C4-2B (cell line): ENCODE measurements around the gene TTC16.

Source experiments
- CTCF ChIP-seq: fragments of 450-650 bp; conservative IDR thresholded peaks from 2 replicates; pipeline ENCODE4 v1.5.1; 2017; ENCODE audit warnings: mild to moderate bottlenecking
- ZFX ChIP-seq: fragments of 450-650 bp; IDR thresholded peaks from 2 replicates; pipeline ENCODE4 v1.6.1; 2017

DNA sequence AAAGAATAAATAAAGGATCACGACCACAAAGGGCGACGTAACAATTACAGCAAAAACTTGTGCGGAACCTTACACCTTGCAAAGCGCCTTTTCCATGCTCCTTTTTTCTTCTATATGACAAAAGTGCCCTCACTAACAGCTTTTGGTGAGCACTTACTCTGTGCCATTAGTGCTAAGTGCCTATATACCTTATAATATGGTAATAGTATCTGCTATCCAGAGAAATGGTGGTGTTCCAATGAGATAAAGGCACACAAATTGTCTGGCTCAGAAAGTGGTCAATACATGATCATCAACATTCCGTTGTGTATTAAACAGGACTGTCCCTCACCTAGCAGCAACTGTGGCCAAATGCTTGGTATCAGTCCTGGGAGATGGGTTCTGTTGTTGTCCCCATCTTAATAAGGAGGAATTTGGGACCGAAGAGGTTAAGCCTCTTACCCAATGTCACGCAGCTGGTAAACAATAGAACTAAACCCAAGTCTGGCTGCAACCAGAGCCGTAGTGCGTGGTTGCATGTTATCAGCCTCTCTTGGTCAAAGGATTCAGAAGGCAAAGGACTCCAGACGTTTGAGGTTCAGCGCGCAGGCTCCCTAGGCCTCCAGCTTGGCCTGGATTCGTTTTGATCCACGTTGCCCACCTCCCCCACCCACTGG, 19.8 kb downstream of the TTC16 start:
- TF ChIP-seq CTCF: peak; percentile 39
- no peak for TF ChIP-seq ZFX
